ENCODE measurements around the gene PLA2G3.

Gene PLA2G3

DNA sequence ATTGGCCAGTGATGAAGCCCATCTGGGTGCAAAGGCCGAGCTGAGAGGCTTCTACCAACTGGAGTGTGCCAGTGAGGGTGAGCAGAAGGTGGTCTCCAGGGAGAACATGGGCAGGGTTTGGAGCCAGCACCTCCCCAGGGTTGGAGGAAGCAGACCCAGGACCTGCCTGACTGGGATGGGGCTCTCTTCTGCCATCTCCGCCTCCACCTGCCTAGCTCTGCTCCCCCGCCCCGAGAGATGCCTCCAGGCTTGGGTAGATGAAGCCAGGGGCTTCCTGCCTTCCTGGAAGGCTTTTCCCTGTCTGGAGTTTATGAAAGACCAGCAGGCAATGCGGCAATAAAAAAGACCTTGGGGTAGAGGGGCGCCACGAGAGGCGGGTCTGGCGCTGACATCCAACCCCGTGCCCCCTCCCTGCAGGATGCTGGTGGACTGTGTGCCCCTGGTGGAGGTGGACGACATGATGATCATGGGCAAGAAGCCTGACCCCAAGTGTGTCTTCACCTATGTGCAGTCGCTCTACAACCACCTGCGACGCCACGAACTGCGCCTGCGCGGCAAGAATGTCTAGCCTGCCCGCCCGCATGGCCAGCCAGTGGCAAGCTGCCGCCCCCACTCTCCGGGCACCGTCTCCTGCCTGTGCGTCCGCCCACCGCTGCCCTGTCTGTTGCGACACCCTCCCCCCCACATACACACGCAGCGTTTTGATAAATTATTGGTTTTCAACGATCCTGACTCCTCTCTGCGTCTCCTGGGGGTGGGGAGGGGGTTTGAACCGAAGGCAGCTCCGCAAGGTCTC is 36.2 kb downstream of the PLA2G3 start:
- TF ChIP-seq NFIC (IDR thresholded peaks at IDR 0.05), result no peak
- no peak for TF ChIP-seq EGR1 (IDR thresholded peaks at IDR 0.05)
- no peak for TF ChIP-seq YY1 (IDR thresholded peaks at IDR 0.05; ENCODE audit: low read depth)
- no peak for TF ChIP-seq FOXM1 (IDR thresholded peaks at IDR 0.05; ENCODE audit: borderline replicate concordance, low read depth)
- TF ChIP-seq CREB1 (IDR thresholded peaks at IDR 0.05; ENCODE audit: low read depth), result no peak
- no peak for TF ChIP-seq RAD21 (IDR thresholded peaks at IDR 0.05; ENCODE audit: low read depth)
- TF ChIP-seq EP300 (IDR thresholded peaks at IDR 0.05; ENCODE audit: borderline replicate concordance), result no peak
- no peak for TF ChIP-seq MAX (IDR thresholded peaks at IDR 0.05)
- TF ChIP-seq CEBPB (IDR thresholded peaks at IDR 0.05), result no peak
- TF ChIP-seq, protein P1, sequence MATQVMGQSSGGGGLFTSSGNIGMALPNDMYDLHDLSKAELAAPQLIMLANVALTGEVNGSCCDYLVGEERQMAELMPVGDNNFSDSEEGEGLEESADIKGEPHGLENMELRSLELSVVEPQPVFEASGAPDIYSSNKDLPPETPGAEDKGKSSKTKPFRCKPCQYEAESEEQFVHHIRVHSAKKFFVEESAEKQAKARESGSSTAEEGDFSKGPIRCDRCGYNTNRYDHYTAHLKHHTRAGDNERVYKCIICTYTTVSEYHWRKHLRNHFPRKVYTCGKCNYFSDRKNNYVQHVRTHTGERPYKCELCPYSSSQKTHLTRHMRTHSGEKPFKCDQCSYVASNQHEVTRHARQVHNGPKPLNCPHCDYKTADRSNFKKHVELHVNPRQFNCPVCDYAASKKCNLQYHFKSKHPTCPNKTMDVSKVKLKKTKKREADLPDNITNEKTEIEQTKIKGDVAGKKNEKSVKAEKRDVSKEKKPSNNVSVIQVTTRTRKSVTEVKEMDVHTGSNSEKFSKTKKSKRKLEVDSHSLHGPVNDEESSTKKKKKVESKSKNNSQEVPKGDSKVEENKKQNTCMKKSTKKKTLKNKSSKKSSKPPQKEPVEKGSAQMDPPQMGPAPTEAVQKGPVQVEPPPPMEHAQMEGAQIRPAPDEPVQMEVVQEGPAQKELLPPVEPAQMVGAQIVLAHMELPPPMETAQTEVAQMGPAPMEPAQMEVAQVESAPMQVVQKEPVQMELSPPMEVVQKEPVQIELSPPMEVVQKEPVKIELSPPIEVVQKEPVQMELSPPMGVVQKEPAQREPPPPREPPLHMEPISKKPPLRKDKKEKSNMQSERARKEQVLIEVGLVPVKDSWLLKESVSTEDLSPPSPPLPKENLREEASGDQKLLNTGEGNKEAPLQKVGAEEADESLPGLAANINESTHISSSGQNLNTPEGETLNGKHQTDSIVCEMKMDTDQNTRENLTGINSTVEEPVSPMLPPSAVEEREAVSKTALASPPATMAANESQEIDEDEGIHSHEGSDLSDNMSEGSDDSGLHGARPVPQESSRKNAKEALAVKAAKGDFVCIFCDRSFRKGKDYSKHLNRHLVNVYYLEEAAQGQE (IDR thresholded peaks at IDR 0.05; ENCODE audit: low read depth), result no peak
- TF ChIP-seq TEAD4 (IDR thresholded peaks at IDR 0.05), result no peak
- no peak for TF ChIP-seq TCF12 (IDR thresholded peaks at IDR 0.05; ENCODE audit: low read depth)
- TF ChIP-seq ZBTB7A (IDR thresholded peaks at IDR 0.05; ENCODE audit: low read depth), result no peak
- TF ChIP-seq, protein P2, sequence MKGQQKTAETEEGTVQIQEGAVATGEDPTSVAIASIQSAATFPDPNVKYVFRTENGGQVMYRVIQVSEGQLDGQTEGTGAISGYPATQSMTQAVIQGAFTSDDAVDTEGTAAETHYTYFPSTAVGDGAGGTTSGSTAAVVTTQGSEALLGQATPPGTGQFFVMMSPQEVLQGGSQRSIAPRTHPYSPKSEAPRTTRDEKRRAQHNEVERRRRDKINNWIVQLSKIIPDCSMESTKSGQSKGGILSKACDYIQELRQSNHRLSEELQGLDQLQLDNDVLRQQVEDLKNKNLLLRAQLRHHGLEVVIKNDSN (IDR thresholded peaks at IDR 0.05), result no peak
- no peak for TF ChIP-seq TAF1 (IDR thresholded peaks at IDR 0.05; ENCODE audit: low read depth)

GRCh38 chr22:31103111-31103510 is 37.2 kb downstream of the PLA2G3 start:
- TF ChIP-seq TCF12 (IDR thresholded peaks at IDR 0.05; ENCODE audit: low read depth) (no peak), RAD21 (IDR thresholded peaks at IDR 0.05; ENCODE audit: low read depth) (no peak), CEBPB (IDR thresholded peaks at IDR 0.05) (no peak), CREB1 (IDR thresholded peaks at IDR 0.05; ENCODE audit: low read depth) (no peak), YY1 (IDR thresholded peaks at IDR 0.05; ENCODE audit: low read depth) (no peak), EGR1 (IDR thresholded peaks at IDR 0.05) (no peak), FOXM1 (IDR thresholded peaks at IDR 0.05; ENCODE audit: borderline replicate concordance, low read depth) (no peak), ZBTB7A (IDR thresholded peaks at IDR 0.05; ENCODE audit: low read depth) (no peak), TEAD4 (IDR thresholded peaks at IDR 0.05) (no peak), EP300 (IDR thresholded peaks at IDR 0.05; ENCODE audit: borderline replicate concordance) (no peak), TAF1 (IDR thresholded peaks at IDR 0.05; ENCODE audit: low read depth) (no peak), NFIC (IDR thresholded peaks at IDR 0.05) (no peak)
- TF ChIP-seq, protein P2 (IDR thresholded peaks at IDR 0.05), result no peak

- TF ChIP-seq FOXM1 (IDR thresholded peaks at IDR 0.05; ENCODE audit: borderline replicate concordance, low read depth) (no peak), CEBPB (IDR thresholded peaks at IDR 0.05) (peak; percentile 27; the same call in 1 of the 2 replicates)
Observed at GRCh38 chr22:31102441-31103081, 37.7 kb downstream of the PLA2G3 start.

DNA sequence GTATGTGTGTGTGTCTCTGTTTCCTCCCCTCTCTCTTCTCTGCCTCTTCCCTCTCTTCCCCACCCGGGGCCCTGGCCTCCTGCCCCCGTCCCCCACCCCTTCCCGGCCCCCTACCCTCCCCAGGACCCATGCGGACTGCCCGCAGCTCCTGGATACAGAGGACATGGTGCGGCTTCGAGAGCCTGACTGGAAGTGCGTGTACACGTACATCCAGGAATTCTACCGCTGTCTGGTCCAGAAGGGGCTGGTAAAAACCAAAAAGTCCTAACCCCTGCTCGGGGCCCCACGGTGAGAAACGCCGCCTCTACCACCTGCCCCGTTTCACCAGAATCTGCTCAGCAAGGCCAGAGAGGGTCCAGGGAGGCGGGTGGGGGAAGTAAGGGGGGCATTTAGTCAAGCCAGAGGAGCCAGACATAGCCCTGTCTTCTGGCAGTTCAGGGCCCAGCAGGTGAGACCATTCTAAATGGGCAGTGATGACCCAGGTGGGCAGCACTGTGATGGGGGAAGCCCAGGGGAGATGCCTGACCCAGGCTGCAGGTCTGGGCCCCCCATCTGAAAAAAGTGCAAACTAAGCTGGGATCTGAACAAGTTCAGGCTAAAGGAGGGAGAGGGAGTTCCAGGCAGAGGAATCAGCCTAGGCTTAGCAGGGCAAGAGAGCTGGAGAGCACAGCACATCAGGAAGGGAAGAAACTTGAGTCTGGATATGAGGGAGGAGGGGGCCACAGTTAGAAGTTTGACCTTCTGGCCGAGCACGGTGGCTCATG is 39.4 kb downstream of the PLA2G3 start:
- TF ChIP-seq MAX (IDR thresholded peaks at IDR 0.05) (no peak), ZBTB7A (IDR thresholded peaks at IDR 0.05; ENCODE audit: low read depth) (no peak), EP300 (IDR thresholded peaks at IDR 0.05; ENCODE audit: borderline replicate concordance) (no peak), NFIC (IDR thresholded peaks at IDR 0.05) (no peak), TCF12 (IDR thresholded peaks at IDR 0.05; ENCODE audit: low read depth) (no peak), RAD21 (IDR thresholded peaks at IDR 0.05; ENCODE audit: low read depth) (no peak)

DNA sequence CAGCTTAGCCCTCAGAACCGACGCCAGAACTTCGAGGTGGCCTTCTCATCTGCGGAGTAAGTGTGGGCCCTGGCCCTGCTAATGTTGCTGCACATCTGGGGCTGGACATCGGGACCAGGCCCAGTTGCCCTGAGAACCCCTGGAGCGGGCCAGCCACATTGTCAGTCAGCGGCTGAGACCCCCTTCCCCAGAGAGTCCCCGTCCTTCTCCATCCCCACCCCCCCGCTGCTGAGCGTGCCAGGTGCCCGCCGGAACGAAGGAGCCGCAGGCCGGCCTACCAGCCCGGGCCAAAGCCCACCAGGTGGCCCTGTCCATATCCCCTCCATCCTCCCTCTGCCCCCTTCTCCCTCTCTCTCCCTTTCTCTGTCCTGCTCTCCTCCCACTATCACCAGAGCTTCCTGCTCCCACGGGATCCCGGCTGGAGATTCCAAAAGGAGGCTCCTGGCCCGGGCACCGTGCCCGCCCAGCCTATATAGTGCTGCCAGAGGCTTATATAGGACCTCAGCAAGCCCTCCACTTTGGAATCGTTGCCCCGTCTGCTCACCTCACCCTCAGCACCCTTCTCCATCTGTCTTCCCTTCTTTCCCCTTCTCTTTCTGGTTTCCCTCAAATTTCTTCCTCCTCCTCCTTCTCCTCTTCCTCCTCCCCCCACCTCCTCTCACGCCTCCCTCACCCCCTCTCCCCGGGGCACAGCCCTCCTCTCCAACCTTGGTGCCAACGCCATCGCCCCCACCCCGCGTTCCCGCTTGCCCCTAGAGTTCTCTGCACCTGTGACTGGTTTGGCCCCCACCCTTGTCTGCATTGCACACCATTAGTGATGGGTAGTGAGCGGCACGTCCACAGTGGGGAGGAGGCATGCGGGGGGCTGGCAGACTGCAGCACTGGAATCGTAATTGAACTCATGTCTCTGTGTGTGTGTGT is 40.2 kb downstream of the PLA2G3 start:
- TF ChIP-seq EP300 (IDR thresholded peaks at IDR 0.05; ENCODE audit: borderline replicate concordance) (no peak), NFIC (IDR thresholded peaks at IDR 0.05) (no peak), FOXM1 (IDR thresholded peaks at IDR 0.05; ENCODE audit: borderline replicate concordance, low read depth) (no peak), TCF12 (IDR thresholded peaks at IDR 0.05; ENCODE audit: low read depth) (no peak), TEAD4 (IDR thresholded peaks at IDR 0.05) (no peak), ZBTB7A (IDR thresholded peaks at IDR 0.05; ENCODE audit: low read depth) (no peak), EGR1 (IDR thresholded peaks at IDR 0.05) (no peak), TAF1 (IDR thresholded peaks at IDR 0.05; ENCODE audit: low read depth) (no peak), CEBPB (IDR thresholded peaks at IDR 0.05) (no peak)
- TF ChIP-seq, protein P1 (IDR thresholded peaks at IDR 0.05; ENCODE audit: low read depth), result no peak
- TF ChIP-seq, protein P2 (IDR thresholded peaks at IDR 0.05), result no peak
